GM18507 (cell line): ENCODE results near the gene PLPPR2.
"Not testable (repeated sequence)": the region's sequence is repeated elsewhere in the genome, so short reads cannot be mapped to it uniquely, and the experiment has no call there.

Experiments
- DNase-seq: peaks from one replicate; pipeline ENCODE4 v3.0.0; 2011; ENCODE audit warnings: low read depth; ENCODE audit not compliant: insufficient read length; ENCODE audit errors: extremely low spot score
- FAIRE-seq: peaks from 2 replicates; lab custom pipeline; 2011; peaks lifted over from hg19 to GRCh38; lab: Jason Lieb, UNC

Gene PLPPR2

GRCh38 chr19:11365557-11366117 is 10.4 kb downstream of the PLPPR2 start:
- no peak for DNase-seq
- no peak for FAIRE-seq

GRCh38 chr19:11367528-11367927 is 12.3 kb downstream of the PLPPR2 start:
- no peak for DNase-seq
- FAIRE-seq = no peak

- FAIRE-seq (no peak), DNase-seq (no peak)
Measured at GRCh38 chr19:11370744-11371143, 15.5 kb downstream of the PLPPR2 start.

DNA sequence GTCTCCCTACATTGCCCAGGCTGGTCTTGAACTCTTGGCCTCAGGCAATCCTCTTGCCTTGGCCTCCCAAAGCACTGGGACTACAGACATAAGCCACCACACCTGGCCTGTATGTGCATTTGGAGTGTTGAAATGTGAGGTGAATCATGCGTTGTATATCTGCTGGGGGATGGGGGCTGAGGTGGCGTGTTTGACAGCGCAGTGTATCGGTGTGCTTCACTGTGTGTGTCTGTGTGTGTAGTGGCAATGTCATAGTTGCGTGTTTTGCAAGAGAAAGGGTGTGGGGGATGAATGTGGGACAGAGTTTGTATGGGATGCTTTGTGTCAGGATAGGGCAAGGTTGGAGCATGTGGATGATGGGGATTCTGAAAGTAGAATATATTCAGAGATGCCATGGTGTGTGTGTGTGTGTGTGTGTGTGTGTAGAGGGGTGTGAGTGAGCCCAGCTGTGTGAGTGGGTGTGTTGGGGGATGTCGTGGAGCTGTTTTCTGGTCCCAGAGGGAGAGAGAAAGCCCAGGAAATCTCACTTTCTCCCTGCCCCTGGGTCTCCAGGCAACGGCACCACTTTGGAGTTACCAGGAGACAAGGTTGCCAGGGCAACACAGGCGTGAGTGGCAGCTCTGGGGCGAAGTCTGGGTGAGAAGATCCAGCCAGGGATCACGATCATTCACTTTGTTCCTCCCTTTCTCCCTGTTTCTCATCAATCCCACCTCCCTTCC is 18.1 kb downstream of the PLPPR2 start:
- no peak for DNase-seq
- no peak for FAIRE-seq

DNA sequence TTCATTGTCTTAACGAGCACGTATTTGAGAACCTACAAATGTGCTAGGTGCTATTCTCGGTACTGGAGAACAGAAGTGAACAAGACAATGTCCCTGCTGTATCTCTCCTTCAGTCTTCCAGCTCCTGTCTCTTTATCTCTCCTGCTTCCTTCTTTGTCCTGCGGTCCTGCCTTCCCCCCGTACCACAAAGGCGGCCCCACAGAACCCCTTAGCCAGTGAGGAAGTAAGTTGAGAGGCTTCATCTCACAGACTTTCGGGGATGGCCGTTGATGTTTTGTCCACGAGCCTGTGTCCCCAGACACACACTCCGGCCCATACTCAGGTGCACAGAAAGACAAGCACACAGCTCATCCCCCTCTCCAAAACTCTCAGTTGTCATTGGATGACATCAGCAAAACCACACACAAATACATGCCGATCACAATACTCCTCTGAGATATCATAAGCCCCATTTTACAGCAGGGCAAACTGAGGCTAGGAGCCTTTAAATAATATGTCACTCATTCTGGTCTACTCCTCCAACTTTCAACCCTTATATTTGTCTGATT is 18.7 kb downstream of the PLPPR2 start:
- no peak for DNase-seq
- FAIRE-seq = no peak

DNA sequence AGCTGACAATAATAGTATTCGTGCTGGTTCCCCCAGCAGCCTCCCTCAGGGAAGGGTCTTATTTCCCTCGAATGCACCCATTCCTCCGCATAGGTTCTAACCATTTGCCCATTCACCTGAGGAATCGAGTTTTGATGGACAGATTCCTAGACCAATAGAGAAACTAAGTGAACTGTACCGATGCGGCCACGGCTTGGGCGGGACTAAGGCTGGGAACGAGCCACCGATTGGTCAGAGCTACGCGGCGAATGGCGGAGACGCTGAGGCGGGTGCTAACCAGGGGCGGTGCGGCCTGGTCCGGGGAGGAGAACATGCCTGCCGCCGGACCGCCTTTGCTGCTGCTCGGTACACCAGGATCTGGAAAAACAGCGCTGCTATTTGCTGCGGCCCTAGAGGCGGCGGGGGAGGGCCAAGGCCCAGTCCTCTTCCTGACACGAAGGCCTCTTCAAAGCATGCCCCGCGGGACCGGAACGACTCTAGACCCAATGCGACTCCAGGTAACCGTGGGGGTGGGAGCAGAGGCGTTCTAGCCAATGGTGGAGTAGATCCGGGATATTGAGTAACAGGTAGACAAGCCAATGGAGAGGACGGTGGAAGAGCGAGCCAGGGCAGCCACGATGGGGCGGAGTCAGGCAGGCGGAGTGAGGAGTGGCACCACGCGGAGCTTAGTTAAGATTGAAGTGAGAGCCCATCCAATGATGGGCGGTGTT is 19.4 kb downstream of the PLPPR2 start, which contains the start of gene SWSAP1:
SWSAP1 (plus strand) TSS at position 234 of the 710 bp plus-strand sequence; CDS start at position 249, 15 bp downstream.
- peak; percentile 99 for FAIRE-seq
- DNase-seq = peak; percentile 92

- DNase-seq (no peak), FAIRE-seq (no peak)
Measured at GRCh38 chr19:11375143-11375948, 20.1 kb downstream of the PLPPR2 start.

- DNase-seq (no peak), FAIRE-seq (peak; percentile 51)
Measured at GRCh38 chr19:11377237-11377636, 22.0 kb downstream of the PLPPR2 start.

GRCh38 chr19:11377756-11378155 is 22.5 kb downstream of the PLPPR2 start:
- no peak for FAIRE-seq

DNA sequence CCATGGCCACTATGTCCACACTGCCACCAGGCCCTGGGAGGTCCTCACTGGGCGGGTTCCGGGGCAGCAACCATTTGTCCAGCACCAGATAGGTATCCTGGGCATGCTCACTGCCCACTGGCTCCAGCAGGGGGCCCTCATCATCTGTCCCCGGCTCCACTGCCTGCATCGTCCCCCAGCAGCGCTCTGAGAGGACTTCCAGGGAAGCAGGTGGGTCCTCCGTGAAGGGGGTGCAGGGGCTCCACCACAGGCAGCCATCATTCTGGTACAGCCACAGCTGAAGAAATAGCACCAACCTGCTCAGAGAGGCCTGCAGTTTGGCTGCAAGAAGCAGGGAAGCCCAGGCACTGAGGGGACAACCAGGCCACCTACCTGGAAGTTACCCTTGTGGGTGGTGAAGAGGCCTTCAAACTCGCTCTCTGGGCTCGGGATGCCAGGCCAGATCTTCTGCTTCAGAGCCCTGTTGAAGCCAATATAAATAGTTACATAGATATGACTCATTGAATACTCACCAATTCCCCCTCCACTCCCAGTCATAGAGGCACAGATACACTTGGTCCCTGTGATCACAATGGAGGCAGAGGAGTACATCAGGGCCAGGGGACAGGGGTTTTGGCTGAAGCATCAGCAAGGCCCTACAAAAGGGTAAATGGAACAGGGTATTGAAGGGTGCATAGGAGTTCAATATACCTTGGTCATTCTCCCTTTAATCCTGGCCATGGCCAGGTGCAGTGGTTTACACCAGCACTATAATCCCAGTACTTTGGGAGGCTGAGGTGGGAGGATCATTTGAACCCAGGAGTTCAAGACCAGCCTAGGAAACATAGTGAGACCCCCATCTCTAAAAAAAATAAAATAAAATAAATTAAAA is 23.3 kb downstream of the PLPPR2 start:
- FAIRE-seq (no peak), DNase-seq (no peak)

More at GRCh38 chr19:11377756-11378155, 22.5 kb downstream of the PLPPR2 start:
- no peak for DNase-seq

DNA sequence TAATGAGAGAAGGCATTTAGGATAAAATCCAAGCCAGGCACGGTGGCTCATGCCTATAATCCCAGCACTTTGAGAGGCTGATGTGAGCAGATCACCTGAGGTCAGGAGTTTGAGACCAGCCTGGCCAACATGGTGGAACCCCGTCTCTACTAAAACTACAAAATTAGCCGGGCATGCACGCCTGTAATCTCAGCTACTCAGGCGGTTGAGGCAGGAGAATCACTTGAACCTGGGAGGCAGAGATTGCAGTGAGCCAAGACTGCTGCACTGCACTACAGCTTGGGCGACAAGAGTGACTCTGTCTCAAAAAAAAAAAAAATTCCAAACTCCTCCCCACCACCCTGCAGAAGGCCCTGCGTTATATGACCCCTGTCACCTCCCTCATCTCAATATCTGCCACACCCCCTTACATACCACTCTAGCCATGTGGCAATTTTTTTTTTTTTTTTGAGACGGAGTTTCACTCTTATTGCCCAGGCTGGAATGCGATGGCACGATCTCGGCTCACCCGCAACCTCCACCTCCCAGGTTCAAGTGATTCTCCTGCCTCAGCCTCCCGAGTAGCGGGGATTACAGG is 24.1 kb downstream of the PLPPR2 start:
- FAIRE-seq, DNase-seq: not testable (repeated sequence)

GRCh38 chr19:11379857-11380350 is 24.7 kb downstream of the PLPPR2 start:
- no peak for FAIRE-seq
- no peak for DNase-seq

DNA sequence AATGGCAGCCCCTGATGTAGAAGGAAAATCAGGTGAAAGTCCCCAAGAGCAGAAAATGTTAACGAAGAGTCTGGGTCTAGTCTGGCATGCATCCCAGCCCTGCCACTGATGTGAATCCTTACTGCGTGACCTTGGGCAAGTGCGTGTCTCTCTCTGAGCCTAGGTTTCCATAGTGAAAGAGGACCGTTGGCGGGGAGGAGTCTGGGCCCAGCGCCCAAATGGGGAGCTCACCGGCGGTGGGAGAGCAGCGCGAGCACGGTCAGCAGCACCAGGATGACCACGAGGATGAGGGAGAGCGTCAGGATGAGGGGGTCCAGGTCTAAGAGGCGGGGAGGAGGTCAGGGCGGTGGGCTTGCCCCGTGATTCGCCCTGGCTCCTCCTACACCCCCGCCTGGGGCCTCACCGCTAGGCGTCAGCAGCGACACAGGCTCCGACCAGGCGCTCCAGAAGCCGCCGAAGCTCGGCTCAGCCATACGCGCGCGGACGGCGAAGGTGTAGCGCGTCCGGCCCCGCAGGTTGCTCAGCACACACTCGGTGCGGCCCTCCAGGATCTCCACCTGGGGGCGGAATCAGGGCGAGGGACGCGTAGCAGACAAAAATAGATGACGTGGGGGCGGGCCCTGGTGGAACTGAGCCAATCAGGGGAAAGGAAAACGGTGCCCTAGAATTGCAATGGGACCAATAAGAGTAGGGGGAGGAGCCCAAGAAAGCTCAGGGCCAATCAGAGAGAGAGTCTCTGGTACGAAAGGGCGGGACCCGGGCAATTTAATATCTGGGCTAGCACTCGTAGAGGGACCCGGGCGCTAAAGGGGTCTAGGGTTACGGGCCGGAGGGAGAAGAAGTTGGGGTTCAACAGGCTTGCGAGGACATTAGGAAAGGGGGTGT is 25.7 kb downstream of the PLPPR2 start:
- peak; percentile 95 for FAIRE-seq
- peak; percentile 97 for DNase-seq

- FAIRE-seq (no peak), DNase-seq (no peak)
Measured at GRCh38 chr19:11382898-11383705, 27.9 kb downstream of the PLPPR2 start.

DNA sequence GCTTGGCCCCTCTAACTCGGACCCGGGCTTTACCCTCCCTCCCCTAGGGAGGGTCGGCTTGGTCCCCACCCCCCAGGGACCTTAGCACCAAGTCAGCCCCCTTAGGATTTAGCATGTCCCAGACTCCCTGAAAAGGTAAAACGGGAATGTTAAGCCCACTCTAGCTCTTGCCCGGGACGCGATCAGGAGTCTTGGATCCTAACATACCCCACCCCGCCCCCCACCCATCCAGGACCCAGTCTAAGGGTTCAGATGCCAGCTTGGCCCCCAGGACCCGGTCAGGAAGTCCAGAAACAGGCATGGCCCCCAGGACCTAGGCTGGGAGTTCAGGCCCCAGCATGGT is 28.4 kb downstream of the PLPPR2 start:
- FAIRE-seq = no peak
- no peak for DNase-seq

- FAIRE-seq = no peak
- no peak for DNase-seq
Measured at GRCh38 chr19:11384778-11385129, 29.5 kb downstream of the PLPPR2 start.
